HepG2 (cell line): Measurements from ENCODE around the gene AURKA. TPM values are rescaled to one million over a fixed set of nuclear protein-coding genes. Genes with fewer than 3 reads are reported as not detected.

Source experiments
- ARNT2 ChIP-seq: sonication (generic); formaldehyde crosslinking; IDR thresholded peaks from 2 replicates; pipeline ENCODE4 v1.8.0; 2022; ENCODE audit warnings: mild to moderate bottlenecking, low read depth, missing genetic modification reagents, moderate library complexity
- GLMP ChIP-seq: sonication (generic); formaldehyde crosslinking; IDR thresholded peaks from 2 replicates; pipeline ENCODE4 v1.9.0; 2021; ENCODE audit warnings: missing genetic modification reagents, mild to moderate bottlenecking, borderline replicate concordance
- HNF1A ChIP-seq, 2 experiments: sonication (generic) in 1 of 2; formaldehyde crosslinking in 1 of 2; IDR thresholded peaks; 2 replicates each; pipeline versions ENCODE4 v1.4.0 to v1.6.1; 2016 to 2020; ENCODE audit warnings: borderline replicate concordance in 1 of 2, low read depth in 1 of 2, mild to moderate bottlenecking in 1 of 2, missing genetic modification reagents in 1 of 2
- SAP130 ChIP-seq: IDR thresholded peaks from 2 replicates; pipeline ENCODE4 v1.6.1; 2016; ENCODE audit warnings: low read depth
- SOX13 ChIP-seq, 3 experiments: fragments of 450-650 bp in 1 of 3; sonication (generic) in 1 of 3; formaldehyde crosslinking in 1 of 3; IDR thresholded peaks in 2 of 3; conservative IDR thresholded peaks in 1 of 3; 2 replicates each; pipeline versions ENCODE4 v1.5.0 to v1.6.1; 2016 to 2020; ENCODE audit warnings: antibody characterized with exemption in 1 of 3, mild to moderate bottlenecking in 1 of 3, missing compliant biosample characterization in 1 of 3, missing genetic modification reagents in 1 of 3, moderate library complexity in 1 of 3
- ZNF367 ChIP-seq: sonication (generic); formaldehyde crosslinking; IDR thresholded peaks from 2 replicates; pipeline ENCODE4 v1.4.0; 2020; ENCODE audit warnings: missing genetic modification reagents, borderline replicate concordance
- ZNF446 ChIP-seq: sonication (generic); formaldehyde crosslinking; IDR thresholded peaks from 2 replicates; pipeline ENCODE4 v1.5.0; 2020; ENCODE audit warnings: mild to moderate bottlenecking, missing genetic modification reagents
- ZNF891 ChIP-seq: sonication (generic); formaldehyde crosslinking; IDR thresholded peaks from 2 replicates; pipeline ENCODE4 v1.5.0; 2020; ENCODE audit warnings: mild to moderate bottlenecking, missing genetic modification reagents
- ZSCAN9 ChIP-seq: IDR thresholded peaks from 2 replicates; pipeline ENCODE4 v1.6.1; 2016; ENCODE audit warnings: borderline replicate concordance
- polyA plus RNA-seq, 8 experiments: library from polyadenylated mRNA; depleted of rRNA in 3 of 8; stranded (reverse) in 7 of 8; unstranded in 1 of 8; fragments of >200 nt; fragmentation: Illumina TruSeq in 4 of 8; extraction: Trizol in 4 of 8; gene quantifications; 2 replicates each; pipeline versions ENCODE4 v1.2.1 to v1.2.3, GENCODE V29; 2011 to 2016; ENCODE audit warnings: low read depth in 4 of 8, missing spikeins in 1 of 8, mixed read lengths in 1 of 8; ENCODE audit not compliant: insufficient read depth in 1 of 8
- total RNA-seq, 5 experiments: library from RNA; depleted of rRNA; stranded (reverse); fragments of >200 nt; fragmentation: Illumina TruSeq; extraction: Trizol; gene quantifications; 2 replicates each; pipeline ENCODE4 v1.2.3, GENCODE V29; 2016; ENCODE audit warnings: low read depth in 1 of 5
- TF ChIP-seq, protein P1 (sequence below): sonication (generic); formaldehyde crosslinking; IDR thresholded peaks from 2 replicates; pipeline ENCODE4 v1.4.0; 2020; ENCODE audit warnings: mild to moderate bottlenecking, missing genetic modification reagents
- TF ChIP-seq, protein P2 (sequence below): IDR thresholded peaks from 2 replicates; pipeline ENCODE4 v1.6.1; 2016; ENCODE audit warnings: low read depth, missing genetic modification reagents, missing compliant biosample characterization

The AURKA gene
- total and polyA plus RNA-seq, 2 of the 13 experiments (the other 11 are each of a cell fraction or from before 2014, with no cell fraction given): 96.4 to 224 TPM

- 0 out of 2 replicates have a peak, but pooled peaks have one; percentile 24 for TF ChIP-seq SOX13 (IDR thresholded peaks at IDR 0.05)
- TF ChIP-seq SOX13 (CRISPR knock-in tag; conservative IDR thresholded peaks at IDR 0.05 in 1 of 2, IDR thresholded peaks at IDR 0.05 in 1 of 2): peak in 1 of 2 experiments; percentile 41; a peak in 1 of 4 replicates
- peak; percentile 51; the same call in 1 of the 2 replicates for TF ChIP-seq ZNF367
- TF ChIP-seq GLMP (CRISPR knock-in tag): no peak
- TF ChIP-seq ZSCAN9 (CRISPR knock-in tag): 0 out of 2 replicates have a peak, but pooled peaks have one; percentile 23
- TF ChIP-seq HNF1A (IDR thresholded peaks at IDR 0.05; ENCODE audit: low read depth): 0 out of 2 replicates have a peak, but pooled peaks have one; percentile 9
- TF ChIP-seq HNF1A (CRISPR knock-in tag; IDR thresholded peaks at IDR 0.05; ENCODE audit: borderline replicate concordance): peak; percentile 16; the same call in 1 of the 2 replicates
- TF ChIP-seq, protein P1, sequence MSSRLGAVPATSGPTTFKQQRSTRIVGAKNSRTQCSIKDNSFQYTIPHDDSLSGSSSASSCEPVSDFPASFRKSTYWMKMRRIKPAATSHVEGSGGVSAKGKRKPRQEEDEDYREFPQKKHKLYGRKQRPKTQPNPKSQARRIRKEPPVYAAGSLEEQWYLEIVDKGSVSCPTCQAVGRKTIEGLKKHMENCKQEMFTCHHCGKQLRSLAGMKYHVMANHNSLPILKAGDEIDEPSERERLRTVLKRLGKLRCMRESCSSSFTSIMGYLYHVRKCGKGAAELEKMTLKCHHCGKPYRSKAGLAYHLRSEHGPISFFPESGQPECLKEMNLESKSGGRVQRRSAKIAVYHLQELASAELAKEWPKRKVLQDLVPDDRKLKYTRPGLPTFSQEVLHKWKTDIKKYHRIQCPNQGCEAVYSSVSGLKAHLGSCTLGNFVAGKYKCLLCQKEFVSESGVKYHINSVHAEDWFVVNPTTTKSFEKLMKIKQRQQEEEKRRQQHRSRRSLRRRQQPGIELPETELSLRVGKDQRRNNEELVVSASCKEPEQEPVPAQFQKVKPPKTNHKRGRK (CRISPR knock-in tag): no peak
- peak; percentile 47; the same call in 1 of the 2 replicates for TF ChIP-seq ARNT2 (CRISPR knock-in tag)
- peak; percentile 71 for TF ChIP-seq SAP130 (CRISPR knock-in tag)
- TF ChIP-seq ZNF891 (CRISPR knock-in tag): peak; percentile 91; the same call in 1 of the 2 replicates
- TF ChIP-seq ZNF446 (CRISPR knock-in tag): 0 out of 2 replicates have a peak, but pooled peaks have one; percentile 37
- TF ChIP-seq, protein P2, sequence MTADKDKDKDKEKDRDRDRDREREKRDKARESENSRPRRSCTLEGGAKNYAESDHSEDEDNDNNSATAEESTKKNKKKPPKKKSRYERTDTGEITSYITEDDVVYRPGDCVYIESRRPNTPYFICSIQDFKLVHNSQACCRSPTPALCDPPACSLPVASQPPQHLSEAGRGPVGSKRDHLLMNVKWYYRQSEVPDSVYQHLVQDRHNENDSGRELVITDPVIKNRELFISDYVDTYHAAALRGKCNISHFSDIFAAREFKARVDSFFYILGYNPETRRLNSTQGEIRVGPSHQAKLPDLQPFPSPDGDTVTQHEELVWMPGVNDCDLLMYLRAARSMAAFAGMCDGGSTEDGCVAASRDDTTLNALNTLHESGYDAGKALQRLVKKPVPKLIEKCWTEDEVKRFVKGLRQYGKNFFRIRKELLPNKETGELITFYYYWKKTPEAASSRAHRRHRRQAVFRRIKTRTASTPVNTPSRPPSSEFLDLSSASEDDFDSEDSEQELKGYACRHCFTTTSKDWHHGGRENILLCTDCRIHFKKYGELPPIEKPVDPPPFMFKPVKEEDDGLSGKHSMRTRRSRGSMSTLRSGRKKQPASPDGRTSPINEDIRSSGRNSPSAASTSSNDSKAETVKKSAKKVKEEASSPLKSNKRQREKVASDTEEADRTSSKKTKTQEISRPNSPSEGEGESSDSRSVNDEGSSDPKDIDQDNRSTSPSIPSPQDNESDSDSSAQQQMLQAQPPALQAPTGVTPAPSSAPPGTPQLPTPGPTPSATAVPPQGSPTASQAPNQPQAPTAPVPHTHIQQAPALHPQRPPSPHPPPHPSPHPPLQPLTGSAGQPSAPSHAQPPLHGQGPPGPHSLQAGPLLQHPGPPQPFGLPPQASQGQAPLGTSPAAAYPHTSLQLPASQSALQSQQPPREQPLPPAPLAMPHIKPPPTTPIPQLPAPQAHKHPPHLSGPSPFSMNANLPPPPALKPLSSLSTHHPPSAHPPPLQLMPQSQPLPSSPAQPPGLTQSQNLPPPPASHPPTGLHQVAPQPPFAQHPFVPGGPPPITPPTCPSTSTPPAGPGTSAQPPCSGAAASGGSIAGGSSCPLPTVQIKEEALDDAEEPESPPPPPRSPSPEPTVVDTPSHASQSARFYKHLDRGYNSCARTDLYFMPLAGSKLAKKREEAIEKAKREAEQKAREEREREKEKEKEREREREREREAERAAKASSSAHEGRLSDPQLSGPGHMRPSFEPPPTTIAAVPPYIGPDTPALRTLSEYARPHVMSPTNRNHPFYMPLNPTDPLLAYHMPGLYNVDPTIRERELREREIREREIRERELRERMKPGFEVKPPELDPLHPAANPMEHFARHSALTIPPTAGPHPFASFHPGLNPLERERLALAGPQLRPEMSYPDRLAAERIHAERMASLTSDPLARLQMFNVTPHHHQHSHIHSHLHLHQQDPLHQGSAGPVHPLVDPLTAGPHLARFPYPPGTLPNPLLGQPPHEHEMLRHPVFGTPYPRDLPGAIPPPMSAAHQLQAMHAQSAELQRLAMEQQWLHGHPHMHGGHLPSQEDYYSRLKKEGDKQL (CRISPR knock-in tag): peak; percentile 38; the same call in 1 of the 2 replicates
Observed at GRCh38 chr20:56359212-56360132, 32.5 kb downstream of the AURKA start (continued).
